HepG2 (cell line): ENCODE data around the gene ERH. TPM values are rescaled to one million over a fixed set of nuclear protein-coding genes. Genes with fewer than 3 reads are reported as not detected.
A peak's percentile ranks its signal among the peaks of the same experiment; 100 is the strongest.

Source experiments
- ASH2L ChIP-seq: fragments of 300-600, 200-600 bp; sonication (generic); IDR thresholded peaks from 2 replicates; pipeline ENCODE4 v1.7.0; 2017; ENCODE audit warnings: low read depth, mild to moderate bottlenecking, moderate library complexity, mixed read lengths, low read length; ENCODE audit not compliant: insufficient read length
- ATF1 ChIP-seq: IDR thresholded peaks from 2 replicates; pipeline ENCODE4 v1.6.1; 2016; ENCODE audit warnings: mild to moderate bottlenecking, control low read depth
- ATRX ChIP-seq: sonication (generic); formaldehyde crosslinking; IDR thresholded peaks from 2 replicates; pipeline ENCODE4 v1.4.0; 2020; ENCODE audit warnings: missing genetic modification reagents, borderline replicate concordance
- BORCS8-MEF2B ChIP-seq: sonication (generic); formaldehyde crosslinking; IDR thresholded peaks from 2 replicates; pipeline ENCODE4 v1.8.0; 2022; ENCODE audit warnings: mild to moderate bottlenecking, missing genetic modification reagents
- CHD2 ChIP-seq: IDR thresholded peaks from 2 replicates; pipeline ENCODE4 v1.6.1; 2011; ENCODE audit warnings: low read depth, low read length, improper control_type of control experiment
- FOSL2 ChIP-seq: sonication (generic); formaldehyde crosslinking; IDR thresholded peaks from 2 replicates; pipeline ENCODE4 v1.4.0; 2020; ENCODE audit warnings: missing genetic modification reagents
- FUBP1 ChIP-seq: sonication (generic); formaldehyde crosslinking; IDR thresholded peaks from 2 replicates; pipeline ENCODE4 v1.5.1; 2020; ENCODE audit warnings: missing genetic modification reagents, mild to moderate bottlenecking, borderline replicate concordance
- KAT8 ChIP-seq: IDR thresholded peaks from 2 replicates; pipeline ENCODE4 v1.6.1; 2016; ENCODE audit warnings: missing genetic modification reagents, missing compliant biosample characterization
- KDM5A ChIP-seq: fragments of 200-600 bp; sonication (generic); IDR thresholded peaks from 2 replicates; pipeline ENCODE4 v1.7.0; 2018; ENCODE audit warnings: antibody characterized with exemption, mild to moderate bottlenecking, low read length, borderline replicate concordance
- KMT2B ChIP-seq: IDR thresholded peaks from 2 replicates; pipeline ENCODE4 v1.6.1; 2016; ENCODE audit warnings: missing genetic modification reagents, missing compliant biosample characterization
- MIER3 ChIP-seq: IDR thresholded peaks from 2 replicates; pipeline ENCODE4 v1.6.1; 2016; ENCODE audit warnings: missing compliant biosample characterization, borderline replicate concordance
- MYC ChIP-seq: sonication (generic); formaldehyde crosslinking; IDR thresholded peaks from 2 replicates; pipeline ENCODE4 v1.9.0; 2021; ENCODE audit warnings: missing genetic modification reagents, borderline replicate concordance
- PAWR ChIP-seq: sonication (generic); formaldehyde crosslinking; IDR thresholded peaks from 2 replicates; pipeline ENCODE4 v1.4.0; 2020; ENCODE audit warnings: missing genetic modification reagents, mild to moderate bottlenecking, borderline replicate concordance
- PHF5A ChIP-seq: IDR thresholded peaks from one replicate; pipeline ENCODE4 v1.6.1; 2018; ENCODE audit warnings: low read depth, missing genetic modification reagents; ENCODE audit not compliant: unreplicated experiment
- TCF7 ChIP-seq: sonication (generic); IDR thresholded peaks from 2 replicates; pipeline ENCODE4 v1.6.1; 2016; ENCODE audit warnings: antibody characterized with exemption, low read depth
- TCF7L2 ChIP-seq: IDR thresholded peaks from 2 replicates; pipeline ENCODE4 v1.6.1; 2011; ENCODE audit warnings: mild to moderate bottlenecking, low read depth, low read length, moderate library complexity
- ZNF143 ChIP-seq: sonication (generic); formaldehyde crosslinking; IDR thresholded peaks from 2 replicates; pipeline ENCODE4 v1.4.0; 2020; ENCODE audit warnings: missing genetic modification reagents
- ZNF414 ChIP-seq: sonication (generic); formaldehyde crosslinking; IDR thresholded peaks from 2 replicates; pipeline ENCODE4 v1.5.0; 2020; ENCODE audit warnings: missing genetic modification reagents
- ZNF547 ChIP-seq: sonication (generic); formaldehyde crosslinking; IDR thresholded peaks from 2 replicates; pipeline ENCODE4 v1.5.1; 2020; ENCODE audit warnings: mild to moderate bottlenecking, missing genetic modification reagents
- ZNF776 ChIP-seq: sonication (generic); formaldehyde crosslinking; IDR thresholded peaks from 2 replicates; pipeline ENCODE4 v1.4.0; 2020; ENCODE audit warnings: mild to moderate bottlenecking, missing genetic modification reagents
- polyA plus RNA-seq, 8 experiments: library from polyadenylated mRNA; depleted of rRNA in 3 of 8; stranded (reverse) in 7 of 8; unstranded in 1 of 8; fragments of >200 nt; fragmentation: Illumina TruSeq in 4 of 8; extraction: Trizol in 4 of 8; gene quantifications; 2 replicates each; pipeline versions ENCODE4 v1.2.1 to v1.2.3, GENCODE V29; 2011 to 2016; ENCODE audit warnings: low read depth in 4 of 8, missing spikeins in 1 of 8, mixed read lengths in 1 of 8; ENCODE audit not compliant: insufficient read depth in 1 of 8
- total RNA-seq, 5 experiments: library from RNA; depleted of rRNA; stranded (reverse); fragments of >200 nt; fragmentation: Illumina TruSeq; extraction: Trizol; gene quantifications; 2 replicates each; pipeline ENCODE4 v1.2.3, GENCODE V29; 2016; ENCODE audit warnings: low read depth in 1 of 5
- TF ChIP-seq, protein P1 (sequence below): sonication (generic); formaldehyde crosslinking; IDR thresholded peaks from 2 replicates; pipeline ENCODE4 v1.4.0; 2020; ENCODE audit warnings: missing genetic modification reagents, borderline replicate concordance
- TF ChIP-seq, protein P2 (sequence below): sonication (generic); formaldehyde crosslinking; IDR thresholded peaks from 2 replicates; pipeline ENCODE4 v1.5.0; 2020; ENCODE audit warnings: mild to moderate bottlenecking, missing genetic modification reagents

Gene ERH
- total and polyA plus RNA-seq, 2 of the 13 experiments (the other 11 are each of a cell fraction or from before 2014, with no cell fraction given) = 105 to 341 TPM

DNA sequence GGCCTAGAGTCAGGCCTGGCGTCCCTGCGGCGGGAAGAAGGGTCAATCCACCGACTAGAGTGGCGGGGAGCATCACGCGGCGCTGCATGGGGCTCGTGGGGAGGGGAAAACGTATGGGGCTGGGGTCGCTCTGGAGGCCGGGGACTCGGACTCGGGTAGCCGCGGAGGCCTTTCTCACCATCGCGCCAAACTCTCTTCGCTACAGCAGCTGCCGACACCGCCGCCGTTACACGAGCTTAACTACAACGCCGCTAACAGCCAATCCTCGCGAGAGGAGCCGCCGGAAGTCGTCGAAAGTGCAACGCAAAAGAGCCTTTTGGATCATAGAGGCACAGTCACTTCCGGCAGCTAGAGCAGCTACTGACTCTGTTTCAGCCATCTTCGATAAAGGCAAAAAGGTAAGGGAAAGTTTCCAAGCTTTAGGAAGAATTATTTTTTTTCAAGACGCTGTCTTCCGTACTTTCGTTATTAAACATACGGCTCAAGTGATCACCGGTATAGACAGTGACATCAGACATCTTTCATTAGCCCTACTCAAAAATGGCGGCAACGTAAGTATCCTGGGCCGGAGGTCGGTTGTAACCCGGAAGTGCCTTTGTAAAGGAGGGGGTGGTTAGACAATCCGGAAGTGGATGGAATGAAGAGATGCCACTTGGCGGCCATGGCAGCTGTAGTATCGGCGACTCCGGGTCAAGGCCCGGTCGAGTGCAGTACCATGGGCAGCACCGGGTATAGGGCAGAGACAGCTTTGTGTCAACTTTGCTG is at the start of gene ERH, which contains the start of gene SLC39A9 (continued):
- TF ChIP-seq PHF5A (CRISPR knock-in tag) (no peak), BORCS8-MEF2B (CRISPR knock-in tag) (peak; percentile 62; the same call in 1 of the 2 replicates), ZNF143 (CRISPR knock-in tag) (peak; percentile 62; the same call in 1 of the 2 replicates), FOSL2 (CRISPR knock-in tag) (peak; percentile 28; the same call in 1 of the 2 replicates), CHD2 (peak; percentile 96), ZNF776 (CRISPR knock-in tag) (peak; percentile 62; the same call in 1 of the 2 replicates), ATRX (CRISPR knock-in tag) (no peak), MYC (CRISPR knock-in tag) (peak; percentile 73), MIER3 (CRISPR knock-in tag) (peak; percentile 36; the same call in 1 of the 2 replicates), ASH2L (peak; percentile 83), ZNF547 (CRISPR knock-in tag) (no peak; the same call in 1 of the 2 replicates), FUBP1 (CRISPR knock-in tag) (no peak), KDM5A (peak; percentile 91), ATF1 (CRISPR knock-in tag) (peak; percentile 94), KMT2B (peak; percentile 94), PAWR (no peak), KAT8 (CRISPR knock-in tag) (peak; percentile 95), TCF7L2 (no peak), TCF7 (no peak), ZNF414 (CRISPR knock-in tag) (no peak)
- TF ChIP-seq, protein P1, sequence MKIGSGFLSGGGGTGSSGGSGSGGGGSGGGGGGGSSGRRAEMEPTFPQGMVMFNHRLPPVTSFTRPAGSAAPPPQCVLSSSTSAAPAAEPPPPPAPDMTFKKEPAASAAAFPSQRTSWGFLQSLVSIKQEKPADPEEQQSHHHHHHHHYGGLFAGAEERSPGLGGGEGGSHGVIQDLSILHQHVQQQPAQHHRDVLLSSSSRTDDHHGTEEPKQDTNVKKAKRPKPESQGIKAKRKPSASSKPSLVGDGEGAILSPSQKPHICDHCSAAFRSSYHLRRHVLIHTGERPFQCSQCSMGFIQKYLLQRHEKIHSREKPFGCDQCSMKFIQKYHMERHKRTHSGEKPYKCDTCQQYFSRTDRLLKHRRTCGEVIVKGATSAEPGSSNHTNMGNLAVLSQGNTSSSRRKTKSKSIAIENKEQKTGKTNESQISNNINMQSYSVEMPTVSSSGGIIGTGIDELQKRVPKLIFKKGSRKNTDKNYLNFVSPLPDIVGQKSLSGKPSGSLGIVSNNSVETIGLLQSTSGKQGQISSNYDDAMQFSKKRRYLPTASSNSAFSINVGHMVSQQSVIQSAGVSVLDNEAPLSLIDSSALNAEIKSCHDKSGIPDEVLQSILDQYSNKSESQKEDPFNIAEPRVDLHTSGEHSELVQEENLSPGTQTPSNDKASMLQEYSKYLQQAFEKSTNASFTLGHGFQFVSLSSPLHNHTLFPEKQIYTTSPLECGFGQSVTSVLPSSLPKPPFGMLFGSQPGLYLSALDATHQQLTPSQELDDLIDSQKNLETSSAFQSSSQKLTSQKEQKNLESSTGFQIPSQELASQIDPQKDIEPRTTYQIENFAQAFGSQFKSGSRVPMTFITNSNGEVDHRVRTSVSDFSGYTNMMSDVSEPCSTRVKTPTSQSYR (CRISPR knock-in tag) = peak; percentile 71; the same call in 1 of the 2 replicates
- TF ChIP-seq, protein P2, sequence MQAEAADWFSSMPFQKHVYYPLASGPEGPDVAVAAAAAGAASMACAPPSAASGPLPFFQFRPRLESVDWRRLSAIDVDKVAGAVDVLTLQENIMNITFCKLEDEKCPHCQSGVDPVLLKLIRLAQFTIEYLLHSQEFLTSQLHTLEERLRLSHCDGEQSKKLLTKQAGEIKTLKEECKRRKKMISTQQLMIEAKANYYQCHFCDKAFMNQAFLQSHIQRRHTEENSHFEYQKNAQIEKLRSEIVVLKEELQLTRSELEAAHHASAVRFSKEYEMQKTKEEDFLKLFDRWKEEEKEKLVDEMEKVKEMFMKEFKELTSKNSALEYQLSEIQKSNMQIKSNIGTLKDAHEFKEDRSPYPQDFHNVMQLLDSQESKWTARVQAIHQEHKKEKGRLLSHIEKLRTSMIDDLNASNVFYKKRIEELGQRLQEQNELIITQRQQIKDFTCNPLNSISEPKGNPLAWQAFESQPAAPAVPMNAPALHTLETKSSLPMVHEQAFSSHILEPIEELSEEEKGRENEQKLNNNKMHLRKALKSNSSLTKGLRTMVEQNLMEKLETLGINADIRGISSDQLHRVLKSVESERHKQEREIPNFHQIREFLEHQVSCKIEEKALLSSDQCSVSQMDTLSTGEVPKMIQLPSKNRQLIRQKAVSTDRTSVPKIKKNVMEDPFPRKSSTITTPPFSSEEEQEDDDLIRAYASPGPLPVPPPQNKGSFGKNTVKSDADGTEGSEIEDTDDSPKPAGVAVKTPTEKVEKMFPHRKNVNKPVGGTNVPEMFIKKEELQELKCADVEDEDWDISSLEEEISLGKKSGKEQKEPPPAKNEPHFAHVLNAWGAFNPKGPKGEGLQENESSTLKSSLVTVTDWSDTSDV = no peak; the same call in 1 of the 2 replicates
